ENCODE measurements around the gene ATP8A2.

Gene ATP8A2

GRCh38 chr13:25882466-25883357 lies 510.9 kb downstream of the ATP8A2 start:
- no peak for DNase-seq (ENCODE audit: low spot score)

- DNase-seq (ENCODE audit: low spot score), result no peak
Measured at GRCh38 chr13:25885418-25885817, 513.6 kb downstream of the ATP8A2 start.

DNA sequence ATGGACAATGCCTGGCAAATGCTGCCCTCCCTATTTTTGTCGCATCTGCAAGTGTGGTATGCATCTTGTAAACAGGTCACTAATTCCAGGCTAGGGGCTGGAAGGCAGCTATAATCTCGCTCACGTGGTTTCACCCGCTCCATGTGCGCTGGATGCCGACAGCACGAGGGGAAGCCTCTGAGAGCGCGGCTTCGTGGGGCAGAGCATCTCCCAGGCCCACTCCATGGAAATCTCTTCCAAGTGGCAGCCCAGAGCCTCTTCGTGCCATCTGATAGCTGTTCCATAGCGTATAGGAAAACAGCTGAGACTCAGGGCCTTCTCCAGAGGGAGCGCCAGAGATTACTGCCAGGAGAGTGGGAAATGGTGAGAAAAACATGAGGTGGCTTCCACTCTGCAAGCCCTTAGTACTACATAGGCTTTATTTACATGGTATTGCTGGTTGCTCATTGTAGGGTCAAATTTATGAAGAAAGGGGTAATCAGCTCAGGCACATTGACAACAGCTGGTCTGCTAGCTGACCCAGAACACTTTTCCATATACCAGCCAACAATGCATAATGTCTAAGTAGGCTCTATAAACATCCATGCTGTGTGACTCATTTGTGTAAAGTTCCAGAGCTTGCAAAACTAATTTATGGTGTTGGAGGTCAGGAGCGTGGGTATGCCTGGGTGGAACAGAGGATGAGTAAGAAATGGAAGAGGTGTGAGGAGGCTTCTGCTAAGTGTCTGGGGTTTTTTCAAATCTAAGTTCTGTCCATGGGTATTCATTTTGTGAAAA lies 514.9 kb downstream of the ATP8A2 start:
- no peak for DNase-seq (ENCODE audit: low spot score)

GRCh38 chr13:25887962-25888655 lies 516.3 kb downstream of the ATP8A2 start:
- DNase-seq (ENCODE audit: low spot score), result no peak

GRCh38 chr13:25890671-25891212 lies 519.0 kb downstream of the ATP8A2 start:
- no peak for DNase-seq (ENCODE audit: low spot score)

GRCh38 chr13:25898991-25899390 lies 527.2 kb downstream of the ATP8A2 start:
- no peak for DNase-seq (ENCODE audit: low spot score)

DNA sequence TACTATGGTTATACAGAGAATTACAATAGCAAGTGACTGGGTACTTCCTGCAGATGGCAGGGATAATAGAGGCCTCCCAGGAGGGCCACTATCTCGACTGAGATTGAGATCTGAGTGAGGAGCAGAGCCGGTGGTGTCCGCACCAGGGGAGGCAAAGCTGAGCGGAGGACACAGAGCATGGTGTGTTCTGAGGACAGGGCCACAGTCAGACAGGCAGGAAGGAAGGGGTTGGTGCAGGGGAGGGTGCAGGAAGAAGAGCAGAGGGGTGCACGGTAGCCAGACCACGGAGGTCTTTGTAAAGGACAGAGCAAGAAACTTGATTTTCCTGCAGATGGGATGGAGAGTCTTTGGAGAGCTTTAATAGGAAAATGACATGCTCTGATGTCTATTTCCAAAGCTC lies 527.7 kb downstream of the ATP8A2 start:
- no peak for DNase-seq (ENCODE audit: low spot score)

DNA sequence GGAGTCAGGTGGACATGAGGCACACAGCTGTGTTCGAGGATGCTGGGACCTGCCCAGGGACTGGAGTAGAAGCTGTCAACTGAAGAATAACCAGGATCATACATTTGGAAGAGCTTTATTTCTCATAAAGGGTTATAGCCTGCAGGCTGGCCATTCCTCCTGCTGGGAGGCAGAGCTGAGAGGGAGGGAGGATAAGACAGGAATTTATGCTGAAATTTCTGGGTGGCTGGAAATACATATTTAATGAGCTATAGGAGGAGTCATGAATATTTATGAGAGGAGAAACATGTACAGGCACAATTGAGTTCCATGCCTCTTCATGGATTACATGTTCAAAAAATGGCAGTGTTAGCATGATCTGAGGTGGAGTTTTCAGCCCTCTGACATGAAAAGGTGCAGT lies 528.2 kb downstream of the ATP8A2 start:
- no peak for DNase-seq (ENCODE audit: low spot score)

GRCh38 chr13:25901460-25902376 lies 529.9 kb downstream of the ATP8A2 start:
- DNase-seq (ENCODE audit: low spot score), result no peak

DNA sequence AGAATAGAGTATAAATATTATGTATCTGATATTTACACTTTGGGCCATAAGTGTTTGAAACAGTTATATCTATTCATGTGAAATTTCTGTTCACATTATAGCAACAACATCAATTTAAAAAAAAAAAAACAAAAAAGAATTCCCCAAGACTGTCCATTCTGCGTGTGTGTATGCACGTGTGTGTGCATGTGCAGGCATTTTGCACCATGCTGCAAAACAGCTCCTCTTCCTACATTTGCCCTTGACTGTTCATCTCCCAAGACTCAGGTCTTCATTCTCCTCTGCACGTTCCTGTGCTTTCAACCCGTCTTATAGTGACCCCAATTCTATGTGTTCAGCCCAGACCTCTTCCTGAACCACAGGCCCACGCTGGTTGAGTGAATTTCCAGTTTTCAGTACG lies 530.7 kb downstream of the ATP8A2 start:
- DNase-seq (ENCODE audit: low spot score), result no peak

DNA sequence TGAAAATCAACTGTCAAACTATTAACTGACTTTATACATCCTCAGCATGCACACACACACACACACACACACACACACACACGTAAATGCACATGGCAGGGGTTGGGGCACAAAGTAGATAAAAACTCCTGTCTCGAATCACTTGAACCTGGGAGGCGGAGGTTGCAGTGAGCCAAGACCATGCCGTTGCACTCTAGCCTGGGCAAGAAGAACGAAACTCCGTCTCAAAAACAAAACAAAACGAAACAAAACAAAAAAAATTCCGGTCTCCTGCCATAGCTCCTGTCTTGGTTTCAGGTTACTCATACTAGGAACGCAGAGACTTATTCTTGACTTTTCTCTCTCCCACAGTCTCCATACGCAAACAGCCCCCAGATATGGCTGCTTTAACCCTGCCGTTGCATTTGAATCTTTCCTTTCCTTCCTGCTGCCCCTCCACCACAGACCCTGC lies 531.1 kb downstream of the ATP8A2 start:
- DNase-seq (ENCODE audit: low spot score), result no peak

- DNase-seq (ENCODE audit: low spot score), result no peak
Measured at GRCh38 chr13:25904830-25905229, 533.1 kb downstream of the ATP8A2 start.

DNA sequence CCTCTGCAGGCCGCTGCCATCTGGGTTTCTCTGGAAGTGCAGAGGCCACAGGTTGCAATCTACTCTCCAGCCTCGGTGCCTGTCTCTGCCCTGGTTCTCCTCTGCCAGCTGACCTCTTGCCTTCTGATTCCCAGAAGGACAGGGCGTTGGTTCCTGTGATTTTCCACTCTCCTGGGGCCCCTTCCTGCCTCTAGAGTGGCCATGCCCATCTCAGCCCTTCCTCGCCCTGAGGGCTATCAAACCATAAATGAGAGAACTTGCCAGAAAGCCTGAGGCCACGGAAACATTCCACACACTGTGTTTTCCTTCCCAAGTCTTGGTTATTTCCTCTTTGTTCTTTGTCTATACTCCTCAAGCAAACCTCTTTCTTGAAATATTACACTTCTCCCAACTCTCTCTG lies 533.8 kb downstream of the ATP8A2 start:
- no peak for DNase-seq (ENCODE audit: low spot score)

DNA sequence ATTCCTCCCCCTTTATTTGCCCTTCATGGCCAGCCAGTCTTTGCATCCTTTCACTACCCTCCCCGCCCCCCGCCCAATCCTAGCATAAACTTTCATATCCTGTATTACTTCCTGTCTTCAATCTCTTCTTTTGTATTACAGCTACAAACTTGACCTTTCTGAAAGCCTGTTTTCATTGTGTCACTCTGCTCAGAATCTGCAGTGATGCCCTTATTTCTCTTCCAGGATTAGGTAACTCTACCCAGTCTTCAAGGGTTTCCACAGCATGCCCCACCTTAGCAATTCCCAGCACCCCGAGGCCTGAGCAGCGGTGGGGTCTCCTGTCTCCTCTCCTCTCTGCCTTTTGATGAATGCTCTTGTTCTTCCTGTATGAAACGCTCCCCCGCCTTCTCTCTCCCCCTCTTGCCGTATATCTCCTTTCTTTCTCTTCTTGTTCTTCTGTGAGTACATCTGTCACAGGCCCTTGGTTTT lies 534.5 kb downstream of the ATP8A2 start:
- no peak for DNase-seq (ENCODE audit: low spot score)

DNA sequence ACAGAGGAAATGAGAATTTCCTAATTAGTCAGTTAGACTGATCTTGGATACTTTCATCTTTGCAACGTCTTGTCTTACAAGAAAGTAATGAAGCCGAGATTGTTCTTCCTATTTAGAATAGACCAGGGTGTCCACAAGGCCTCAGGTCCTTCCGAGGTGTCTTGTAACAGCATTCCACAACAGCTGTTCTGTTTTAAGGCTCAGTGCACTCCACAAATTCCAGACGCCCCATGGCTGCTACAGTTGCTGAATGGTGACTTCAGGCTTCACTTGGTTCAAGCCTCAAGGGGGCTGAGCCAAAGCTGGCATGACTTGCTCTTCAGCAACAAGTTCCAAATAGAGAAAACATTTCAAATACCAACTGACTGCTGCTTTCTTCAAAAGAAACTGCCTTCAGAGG lies 536.6 kb downstream of the ATP8A2 start:
- no peak for DNase-seq (ENCODE audit: low spot score)

GRCh38 chr13:25910243-25910642 lies 538.5 kb downstream of the ATP8A2 start:
- no peak for DNase-seq (ENCODE audit: low spot score)

DNA sequence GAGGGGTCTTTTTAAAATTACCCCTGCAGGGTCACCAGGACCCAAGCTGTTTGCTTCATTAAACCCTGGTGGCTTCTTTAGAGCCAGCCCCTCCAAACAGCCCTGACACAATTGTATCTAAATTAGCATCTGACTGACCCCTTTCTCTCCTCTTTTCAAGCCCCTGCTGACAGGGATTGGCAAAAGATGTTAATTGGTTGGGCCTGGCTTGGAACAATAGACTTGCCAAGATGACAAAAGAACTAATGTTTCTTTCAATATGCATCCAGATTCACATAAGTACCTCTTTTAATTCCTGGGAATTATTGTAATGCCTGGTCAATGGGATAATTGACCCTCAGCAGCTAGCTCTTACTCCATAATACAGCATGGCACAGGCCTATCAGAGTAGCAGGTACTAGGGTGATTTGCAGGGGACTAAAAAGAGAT lies 539.2 kb downstream of the ATP8A2 start:
- no peak for DNase-seq (ENCODE audit: low spot score)

- no peak for DNase-seq (ENCODE audit: low spot score)
Measured at GRCh38 chr13:25912961-25913360, 541.2 kb downstream of the ATP8A2 start.

DNA sequence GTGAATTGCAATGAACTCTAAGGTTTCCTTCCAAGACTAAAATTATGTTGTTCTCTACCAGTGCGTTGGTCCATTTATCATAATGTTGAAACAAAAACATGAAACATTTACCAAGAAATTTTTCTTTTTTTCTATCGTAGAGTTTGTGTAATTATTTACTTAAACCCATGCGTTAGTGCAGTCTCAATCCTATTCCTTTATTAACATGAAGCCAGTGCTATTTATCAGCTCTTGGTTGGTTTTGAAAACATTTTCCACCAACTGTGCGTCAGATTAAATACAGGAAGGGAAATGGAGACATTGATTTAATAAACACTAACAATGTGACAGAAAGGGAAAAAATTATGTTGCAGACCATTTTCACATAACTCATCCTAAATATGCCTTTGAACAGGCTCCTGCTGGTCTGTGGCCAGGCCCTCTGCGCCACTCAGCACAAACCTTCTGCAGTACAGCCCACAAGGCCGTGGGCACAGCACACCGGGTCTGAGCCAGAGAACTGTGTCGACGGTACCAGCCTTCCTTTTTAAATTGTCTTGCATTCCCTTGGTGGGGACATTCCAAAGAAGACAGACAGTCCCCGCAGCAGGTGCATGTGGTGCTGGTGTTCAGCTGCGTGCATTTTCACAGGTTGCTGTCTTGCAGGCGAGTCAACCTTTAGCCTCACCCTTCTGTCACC lies 544.2 kb downstream of the ATP8A2 start:
- no peak for DNase-seq (ENCODE audit: low spot score)

DNA sequence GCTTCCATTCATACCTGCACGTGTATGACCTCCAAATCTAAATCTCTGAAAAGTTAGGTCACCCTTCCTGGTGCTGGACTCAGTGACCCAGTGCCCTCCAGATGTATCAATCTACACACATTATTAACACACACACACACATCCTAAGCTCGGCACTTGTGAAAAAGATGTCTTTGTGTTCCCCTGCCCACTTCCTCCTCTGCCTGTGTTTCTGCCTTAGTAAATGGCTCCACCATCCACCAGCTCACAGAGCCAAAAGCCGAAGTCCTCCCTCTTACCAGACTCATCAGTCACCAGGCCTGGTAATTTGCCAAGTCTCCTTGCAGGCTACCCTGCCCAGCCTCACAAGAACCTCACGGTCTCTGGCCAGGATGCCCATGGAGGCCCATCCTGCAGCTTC lies 548.5 kb downstream of the ATP8A2 start:
- no peak for DNase-seq (ENCODE audit: low spot score)
